Stimulated activated memory B cell treated with anti-CD40 and anti-IgM and Interleukin-4, amounts not matched to agents 10 μg/mL and 1 μg/mL and 100 μg/mL, for 72 hours (primary cell): Measurements from ENCODE around the gene MTLN.
"Not testable (repeated sequence)": the region's sequence is repeated elsewhere in the genome, so short reads cannot be mapped to it uniquely, and the experiment has no call there.

Source experiments
- ATAC-seq: fragments of 150-1000 bp; cut with Tn5 transposase; 2 replicates; pipeline ENCODE4 v1.10.0; 2021
- H3K27ac Mint-ChIP-seq: one replicate; pipeline ENCODE4 v1.8.0; 2022; ENCODE audit warnings: mild to moderate bottlenecking, mixed read lengths
- H3K27me3 Mint-ChIP-seq: one replicate; pipeline ENCODE4 v1.8.0; 2022; ENCODE audit warnings: mixed read lengths
- H3K36me3 Mint-ChIP-seq: one replicate; pipeline ENCODE4 v1.8.0; 2022; ENCODE audit warnings: mixed read lengths
- H3K4me1 Mint-ChIP-seq: one replicate; pipeline ENCODE4 v1.8.0; 2022; ENCODE audit warnings: mixed read lengths
- H3K4me3 Mint-ChIP-seq: one replicate; pipeline ENCODE4 v1.8.0; 2022; ENCODE audit warnings: mild to moderate bottlenecking, moderate library complexity, mixed read lengths
- H3K9me3 Mint-ChIP-seq: one replicate; pipeline ENCODE4 v1.8.0; 2022; ENCODE audit warnings: mixed read lengths

The MTLN gene

DNA sequence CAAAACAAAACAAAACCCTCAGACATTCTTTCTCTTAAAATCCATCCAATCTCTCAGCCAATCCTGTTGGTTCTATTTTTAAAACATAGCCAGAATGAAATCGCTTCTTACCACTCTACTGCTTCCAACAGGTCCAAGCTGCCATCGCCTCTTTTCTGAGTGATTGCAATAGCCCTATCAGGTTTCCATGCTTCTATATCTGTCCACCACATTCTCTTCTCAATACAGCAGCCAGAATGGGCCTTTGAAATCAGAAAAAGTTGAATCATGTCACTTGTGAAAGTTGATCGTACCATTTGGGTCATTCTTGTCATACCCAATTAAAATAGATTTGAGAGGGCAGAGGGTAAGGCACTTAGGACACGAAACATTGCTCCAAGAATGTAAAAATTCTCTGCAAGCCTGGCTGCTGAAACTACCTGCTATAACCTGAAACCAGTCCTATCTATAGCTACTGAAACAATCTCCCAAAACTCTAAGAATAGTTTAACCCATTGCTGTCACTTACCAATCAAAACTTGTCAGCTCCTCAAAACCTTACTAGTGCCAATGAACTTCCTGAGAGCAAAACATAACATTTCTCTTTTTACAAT lies 3.3 kb upstream of the MTLN start:
- ATAC-seq = no peak
- Mint-ChIP-seq H3K4me1 (no peaks in the 10 kb centered on the region), H3K27me3 (peaks cover 45% of the 10 kb centered on the region), H3K36me3 (no peaks in the 10 kb centered on the region), H3K27ac (no peak overlapping the region), H3K4me3 (no peak overlapping the region), H3K9me3 (no peaks in the 10 kb centered on the region)

DNA sequence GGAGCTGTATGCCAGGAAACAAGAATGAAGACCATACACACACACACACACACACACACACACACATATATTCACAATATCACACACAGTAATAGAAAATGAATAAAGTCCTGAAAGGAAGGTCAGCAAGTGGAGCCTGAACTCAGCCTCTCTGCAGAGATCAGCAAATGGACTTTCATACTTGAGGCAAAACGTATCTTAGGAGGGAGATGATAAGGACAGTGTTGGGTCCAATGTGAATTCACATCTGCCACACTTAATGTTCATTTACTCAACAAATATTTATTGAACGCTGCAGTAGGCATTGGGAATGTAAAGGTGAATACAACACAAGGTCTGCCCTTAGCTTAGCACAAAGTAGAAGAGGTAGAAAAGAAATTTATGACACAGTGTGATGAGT lies 2.7 kb upstream of the MTLN start:
- ATAC-seq = no peak
- H3K36me3 Mint-ChIP-seq = peaks cover under 1% of the 10 kb centered on the region
- H3K9me3 Mint-ChIP-seq = no peaks in the 10 kb centered on the region
- no peak overlapping the region for H3K27ac Mint-ChIP-seq
- H3K27me3 Mint-ChIP-seq = peaks cover 39% of the 10 kb centered on the region
- H3K4me3 Mint-ChIP-seq = no peak overlapping the region
- no peaks in the 10 kb centered on the region for H3K4me1 Mint-ChIP-seq

DNA sequence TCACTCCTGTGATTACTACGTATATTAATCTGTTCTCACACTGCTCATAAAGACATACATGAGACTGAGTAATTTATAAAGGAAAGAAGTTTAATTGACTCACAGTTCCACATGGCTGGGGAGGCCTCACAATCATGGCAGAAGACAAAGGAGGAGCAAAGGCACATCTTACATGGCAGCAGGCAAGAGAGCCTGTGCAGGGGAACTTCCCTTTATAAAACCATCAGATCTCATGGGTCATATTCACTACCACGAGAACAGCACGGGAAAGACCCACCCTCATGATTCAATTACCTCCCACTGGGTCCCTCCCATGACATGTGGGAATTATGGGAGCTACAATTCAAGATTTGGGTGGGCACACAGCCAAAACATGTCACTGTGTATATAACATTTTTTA lies 1.2 kb upstream of the MTLN start:
- peaks cover 23% of the 10 kb centered on the region for H3K27me3 Mint-ChIP-seq
- H3K4me1 Mint-ChIP-seq = peaks cover 11% of the 10 kb centered on the region
- not testable (repeated sequence) for H3K4me3 Mint-ChIP-seq, H3K9me3 Mint-ChIP-seq, ATAC-seq, H3K27ac Mint-ChIP-seq
- peaks cover 14% of the 10 kb centered on the region for H3K36me3 Mint-ChIP-seq

DNA sequence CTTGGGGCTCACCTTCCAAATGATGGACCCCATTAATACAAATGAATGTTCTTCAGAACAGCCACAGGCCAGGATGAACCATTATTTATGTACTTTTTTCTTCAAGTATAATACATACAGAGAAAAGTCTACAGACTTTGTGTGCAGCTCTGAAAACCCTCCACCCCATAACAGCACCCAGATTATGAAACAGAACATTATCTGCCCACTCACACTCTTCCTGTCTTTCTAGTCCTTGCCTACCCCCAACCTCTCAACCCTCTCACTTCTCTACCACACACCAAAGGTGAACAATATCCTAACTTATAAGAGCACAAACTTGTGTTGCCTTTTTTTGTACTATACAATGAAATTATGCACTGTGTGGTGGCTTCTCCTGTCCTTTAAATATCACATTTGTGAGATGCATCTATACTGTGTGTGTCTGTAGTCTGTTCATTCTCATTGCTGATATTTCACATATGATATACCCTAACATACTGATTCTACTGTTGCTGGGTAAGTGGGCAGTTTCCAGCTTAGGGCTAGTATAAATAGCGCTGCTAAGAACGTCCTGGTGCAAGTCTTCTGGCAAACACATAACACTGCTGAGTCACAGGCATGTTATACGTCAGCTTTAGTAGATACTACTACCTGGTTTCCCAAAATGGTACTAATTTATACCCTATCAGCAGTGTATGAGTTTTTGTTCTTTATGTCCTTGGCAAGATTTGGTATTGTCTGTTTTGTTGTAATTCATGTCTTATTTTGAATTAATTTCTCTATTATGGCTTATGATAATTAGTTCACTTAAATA lies 6.5 kb downstream of the MTLN start:
- Mint-ChIP-seq H3K27ac (no peak overlapping the region), H3K36me3 (peaks cover 26% of the 10 kb centered on the region), H3K4me3 (peak overlapping the region; percentile 84), H3K9me3 (no peaks in the 10 kb centered on the region), H3K27me3 (no peaks in the 10 kb centered on the region), H3K4me1 (peaks cover 29% of the 10 kb centered on the region)
- ATAC-seq = no peak

DNA sequence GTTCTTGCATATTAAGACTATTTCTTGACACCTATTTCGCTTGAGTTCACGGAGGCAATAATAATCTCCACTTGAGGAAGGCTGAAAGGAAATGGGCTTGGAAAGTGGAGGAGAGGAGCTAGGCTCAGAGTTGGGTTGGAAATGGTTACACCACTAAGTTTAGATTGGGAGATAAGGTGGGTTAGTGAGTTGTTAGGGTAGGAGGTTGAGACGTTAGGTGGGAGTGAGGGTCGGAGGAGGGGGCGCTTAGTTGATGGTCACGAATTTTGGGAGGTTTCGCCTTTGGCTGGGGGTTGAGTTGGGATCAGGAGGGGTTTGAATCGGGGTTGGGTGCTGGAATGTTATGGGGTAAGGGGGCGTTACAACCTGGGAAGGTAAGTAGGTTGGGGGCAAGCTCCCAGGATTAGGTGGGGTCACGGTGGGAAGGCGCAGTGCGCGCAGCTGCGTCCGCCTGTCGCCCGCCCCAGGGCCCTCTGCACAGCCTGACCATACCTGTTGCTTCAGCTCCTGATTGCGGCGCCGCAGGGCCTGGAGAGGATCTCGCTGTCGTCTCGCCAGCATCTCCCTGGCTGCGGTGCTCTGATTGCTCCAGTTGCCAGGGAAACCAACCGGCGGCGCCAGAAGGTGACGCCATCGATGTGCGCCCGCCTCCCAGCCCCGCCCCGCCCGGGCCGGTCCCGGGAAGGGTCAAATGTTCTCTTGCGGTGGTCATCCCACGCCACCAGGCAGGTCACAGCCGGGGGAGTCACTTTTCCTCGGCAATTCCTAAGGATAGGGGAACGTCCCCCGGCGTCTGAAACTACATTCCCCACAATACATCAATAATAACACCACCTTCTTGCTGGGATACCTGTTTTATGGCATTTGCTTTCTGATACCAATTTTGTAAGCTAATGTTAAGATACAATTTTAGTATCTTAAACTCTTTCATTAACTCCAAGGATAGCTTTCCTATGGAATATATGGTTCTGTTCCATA lies 7.7 kb downstream of the MTLN start, which contains the start of gene NPHP1:
NPHP1 (minus strand) TSS at position 606 of the 978 bp plus-strand sequence; CDS start at position 561, 45 bp downstream.
- Mint-ChIP-seq H3K36me3 (peaks cover 22% of the 10 kb centered on the region), H3K9me3 (no peaks in the 10 kb centered on the region), H3K27me3 (no peaks in the 10 kb centered on the region), H3K4me3 (peak within 1 kb of the TSS; percentile 84), H3K27ac (peak within 1 kb of the TSS; percentile 66), H3K4me1 (peaks cover 25% of the 10 kb centered on the region)
- peak; percentile 90 for ATAC-seq

DNA sequence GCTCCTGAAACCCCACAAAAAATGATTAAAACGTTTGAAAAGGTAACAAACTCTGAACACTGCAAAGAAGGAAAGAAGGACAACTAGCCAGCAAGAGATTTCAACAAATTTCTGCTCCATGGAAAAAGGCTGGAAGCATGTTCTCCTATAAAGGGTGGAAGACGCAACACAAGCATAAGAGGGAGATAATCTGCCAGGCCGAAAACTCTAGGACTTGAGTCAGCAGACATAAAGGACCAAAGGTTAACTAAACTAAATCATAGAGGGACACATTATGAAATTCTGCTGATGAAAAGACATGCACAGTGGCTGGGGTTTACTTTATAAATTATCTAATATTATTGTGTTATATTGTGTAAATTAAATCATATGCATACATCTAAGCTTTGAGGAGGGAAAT lies 14.3 kb downstream of the MTLN start:
- Mint-ChIP-seq H3K27me3 (no peaks in the 10 kb centered on the region), H3K4me1 (no peaks in the 10 kb centered on the region), H3K27ac (no peak overlapping the region), H3K9me3 (no peaks in the 10 kb centered on the region), H3K36me3 (no peaks in the 10 kb centered on the region), H3K4me3 (no peak overlapping the region)
- ATAC-seq = no peak

DNA sequence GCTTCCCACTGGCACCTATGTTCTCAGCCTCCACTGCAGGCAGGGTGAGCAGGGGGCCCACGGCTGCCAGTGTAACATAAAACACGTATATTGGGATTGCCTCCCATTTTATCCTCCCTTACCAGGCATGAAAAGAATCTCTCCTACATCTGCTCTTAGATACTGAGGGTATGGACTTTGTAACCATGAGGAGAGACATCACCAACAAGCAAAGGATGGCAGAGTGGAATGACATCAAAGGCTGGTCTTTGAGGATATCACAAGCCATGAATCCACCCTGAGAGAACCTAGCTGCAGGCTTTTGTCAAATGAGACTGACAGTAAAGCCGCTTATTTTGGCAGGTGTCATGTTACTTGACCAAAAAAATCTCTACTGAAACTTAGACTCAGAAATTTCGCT lies 14.9 kb downstream of the MTLN start:
- no peaks in the 10 kb centered on the region for H3K36me3 Mint-ChIP-seq
- no peaks in the 10 kb centered on the region for H3K9me3 Mint-ChIP-seq
- no peaks in the 10 kb centered on the region for H3K27me3 Mint-ChIP-seq
- no peak overlapping the region for H3K27ac Mint-ChIP-seq
- no peak for ATAC-seq
- no peaks in the 10 kb centered on the region for H3K4me1 Mint-ChIP-seq
- H3K4me3 Mint-ChIP-seq = no peak overlapping the region

DNA sequence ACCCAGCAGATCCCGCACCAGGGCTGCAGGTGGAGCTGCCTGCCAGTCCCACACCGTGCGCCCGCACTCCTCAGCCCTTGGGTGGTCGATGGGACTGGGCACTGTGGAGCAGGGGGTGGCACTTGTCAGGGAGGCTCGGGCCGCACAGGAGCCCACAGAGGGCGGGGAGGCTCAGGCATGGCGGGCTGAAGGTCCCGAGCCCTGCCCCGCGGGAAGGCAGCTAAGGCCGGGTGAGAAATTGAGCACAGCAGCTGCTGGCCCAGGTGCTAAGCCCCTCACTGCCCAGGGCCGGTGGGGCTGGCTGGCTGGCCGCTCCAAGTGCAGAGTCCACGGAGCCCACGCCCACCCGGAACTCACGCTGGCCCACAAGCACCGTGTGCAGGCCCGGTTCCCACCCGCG lies 22.2 kb downstream of the MTLN start:
- not testable (repeated sequence) for H3K4me3 Mint-ChIP-seq, H3K27me3 Mint-ChIP-seq, H3K4me1 Mint-ChIP-seq, H3K9me3 Mint-ChIP-seq, H3K27ac Mint-ChIP-seq, ATAC-seq
- H3K36me3 Mint-ChIP-seq = peaks cover 29% of the 10 kb centered on the region

DNA sequence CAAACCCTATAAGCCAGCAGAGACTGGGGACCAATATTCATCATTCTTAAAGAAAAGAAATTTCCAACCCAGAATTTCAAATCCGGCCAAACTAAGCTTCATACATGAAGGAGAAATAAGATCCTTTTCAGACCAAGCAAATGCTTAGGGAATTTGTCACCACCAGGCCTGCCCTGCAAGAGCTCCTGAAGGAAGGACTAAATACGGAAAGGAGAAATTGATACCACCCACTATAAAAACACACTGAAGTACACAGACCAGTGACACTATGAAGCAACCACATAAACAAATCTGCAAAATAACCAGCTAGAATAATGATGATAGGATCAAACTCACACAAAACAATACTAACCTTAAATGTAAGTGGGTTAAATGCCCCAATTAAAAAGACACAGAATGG lies 29.9 kb downstream of the MTLN start:
- no peaks in the 10 kb centered on the region for H3K4me1 Mint-ChIP-seq
- H3K27ac Mint-ChIP-seq = no peak overlapping the region
- H3K36me3 Mint-ChIP-seq = peaks cover 17% of the 10 kb centered on the region
- H3K27me3 Mint-ChIP-seq = no peaks in the 10 kb centered on the region
- no peak for ATAC-seq
- no peak overlapping the region for H3K4me3 Mint-ChIP-seq
- H3K9me3 Mint-ChIP-seq = peaks cover 18% of the 10 kb centered on the region

DNA sequence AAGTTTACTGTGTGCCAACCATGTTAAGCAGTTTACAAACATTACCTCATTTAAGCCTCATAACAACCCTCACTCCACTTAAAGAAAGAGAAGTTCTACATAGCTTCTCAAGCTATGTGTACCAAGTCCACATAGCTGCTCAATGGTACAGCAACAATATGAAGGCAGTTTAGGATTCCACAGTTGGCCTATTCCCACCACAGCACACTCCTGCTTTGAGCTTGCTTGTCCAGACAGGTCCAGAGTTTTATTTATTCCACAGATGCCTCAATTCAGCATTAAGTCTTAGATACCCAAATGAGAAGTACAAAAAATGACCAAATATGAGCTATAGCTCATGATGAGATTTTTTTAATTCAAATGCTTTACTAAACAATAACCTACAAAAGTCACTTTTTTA lies 32.3 kb downstream of the MTLN start:
- Mint-ChIP-seq H3K36me3 (peaks cover 5% of the 10 kb centered on the region), H3K4me3 (no peak overlapping the region), H3K27me3 (no peaks in the 10 kb centered on the region), H3K27ac (no peak overlapping the region), H3K4me1 (no peaks in the 10 kb centered on the region), H3K9me3 (peaks cover 13% of the 10 kb centered on the region)
- no peak for ATAC-seq

DNA sequence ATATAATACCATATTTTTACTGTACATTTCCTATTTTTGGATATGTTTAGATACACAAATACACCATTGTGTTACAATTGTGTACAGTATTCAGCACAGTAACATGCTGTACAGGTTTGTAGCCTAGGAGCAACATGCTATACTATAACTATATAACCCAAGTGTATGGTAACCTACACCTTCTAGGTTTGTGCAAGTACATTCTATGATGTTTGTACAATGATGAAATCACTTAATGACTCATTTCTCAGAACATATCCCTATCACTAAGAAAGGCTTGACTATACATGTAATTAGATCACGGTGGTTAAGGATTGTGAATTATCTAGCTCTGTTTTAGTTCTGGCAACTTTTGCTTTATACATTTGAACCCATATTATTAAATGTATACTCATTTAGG lies 38.8 kb downstream of the MTLN start:
- no peaks in the 10 kb centered on the region for H3K27me3 Mint-ChIP-seq
- peaks cover 7% of the 10 kb centered on the region for H3K4me1 Mint-ChIP-seq
- no peak overlapping the region for H3K27ac Mint-ChIP-seq
- H3K4me3 Mint-ChIP-seq = no peak overlapping the region
- peaks cover 6% of the 10 kb centered on the region for H3K9me3 Mint-ChIP-seq
- no peaks in the 10 kb centered on the region for H3K36me3 Mint-ChIP-seq
- no peak for ATAC-seq

DNA sequence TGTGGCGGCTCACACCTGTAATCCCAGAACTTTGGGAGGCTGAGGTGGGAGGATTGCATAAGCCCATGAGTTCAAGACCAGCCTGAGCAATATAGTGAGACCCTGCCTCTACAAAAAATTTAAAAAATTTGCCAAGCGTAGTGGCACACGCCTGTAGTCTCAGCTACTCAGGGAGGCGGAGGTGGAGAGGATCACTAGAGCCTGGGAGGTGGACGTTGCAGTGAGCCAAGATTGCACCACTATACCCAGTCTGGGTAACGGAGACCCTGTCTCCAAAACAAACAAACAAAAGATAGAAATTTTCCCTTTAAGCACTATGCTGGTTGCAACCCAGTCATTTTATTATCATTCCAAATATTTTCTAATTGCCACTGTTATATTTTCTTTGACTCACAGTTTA lies 39.8 kb downstream of the MTLN start:
- ATAC-seq = no peak
- no peak overlapping the region for H3K4me3 Mint-ChIP-seq
- no peaks in the 10 kb centered on the region for H3K36me3 Mint-ChIP-seq

DNA sequence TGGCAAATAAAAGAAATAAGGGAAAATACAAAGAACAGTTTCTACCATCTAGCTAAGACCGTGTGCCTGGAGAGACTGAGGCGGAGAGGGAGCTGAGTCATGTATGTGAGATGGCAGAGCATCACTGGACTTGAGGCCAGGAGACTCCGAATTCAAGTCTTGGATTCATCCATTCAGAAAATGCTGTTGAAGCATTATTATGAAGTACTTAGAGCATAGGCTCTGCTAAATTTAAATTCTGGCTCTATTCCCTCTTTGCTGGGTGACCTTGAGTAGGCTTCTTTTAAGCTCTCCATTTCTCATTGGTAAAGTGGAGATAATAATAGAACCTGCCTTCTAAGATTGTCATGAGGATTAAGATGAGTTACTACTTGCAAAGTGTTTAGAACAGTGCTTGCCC lies 42.2 kb downstream of the MTLN start:
- ATAC-seq = no peak
- Mint-ChIP-seq H3K9me3 (peaks cover 6% of the 10 kb centered on the region), H3K36me3 (no peaks in the 10 kb centered on the region), H3K4me1 (peaks cover 7% of the 10 kb centered on the region), H3K27ac (peak overlapping the region; percentile 1), H3K27me3 (no peaks in the 10 kb centered on the region), H3K4me3 (peak overlapping the region; percentile 51)

More for the DNA sequence above, 39.8 kb downstream of the MTLN start:
- H3K27me3 Mint-ChIP-seq = no peaks in the 10 kb centered on the region
- H3K9me3 Mint-ChIP-seq = peaks cover 6% of the 10 kb centered on the region
- peaks cover 7% of the 10 kb centered on the region for H3K4me1 Mint-ChIP-seq
- H3K27ac Mint-ChIP-seq = no peak overlapping the region

DNA sequence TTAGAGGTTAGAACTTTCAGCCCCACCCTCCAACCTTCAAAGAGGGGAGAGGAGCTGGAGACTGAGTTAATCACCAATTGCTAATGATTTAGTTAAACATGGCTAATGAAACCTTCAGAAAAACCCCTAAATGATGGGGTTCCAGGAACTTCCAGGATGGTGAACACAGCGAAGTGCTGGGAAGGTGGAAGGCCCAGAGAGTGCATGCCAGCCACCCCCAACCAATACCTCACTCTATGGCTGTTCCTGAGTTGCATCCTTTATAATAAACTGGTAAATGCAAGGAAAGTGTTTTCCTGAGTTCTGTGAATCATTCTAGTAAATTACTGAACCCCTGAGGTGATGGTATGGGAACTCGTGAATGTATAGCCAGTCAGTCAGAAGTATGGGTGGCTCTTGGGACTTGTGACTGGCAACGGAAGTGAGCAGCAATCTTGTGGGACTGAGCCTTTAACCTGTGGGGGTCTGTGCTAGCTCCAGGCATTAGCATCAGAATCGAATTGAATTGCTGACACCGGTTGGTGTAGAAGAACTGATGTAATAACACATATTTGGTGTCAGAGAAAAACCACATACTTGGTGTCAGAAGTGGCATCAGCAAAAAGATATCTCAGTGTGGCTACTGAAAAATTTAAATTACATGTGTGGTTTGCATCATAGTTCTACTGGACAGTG lies 44.9 kb downstream of the MTLN start:
- ATAC-seq = no peak
- Mint-ChIP-seq H3K4me3 (no peak overlapping the region), H3K36me3 (peaks cover 7% of the 10 kb centered on the region), H3K27ac (no peak overlapping the region), H3K27me3 (no peaks in the 10 kb centered on the region), H3K9me3 (peaks cover 6% of the 10 kb centered on the region), H3K4me1 (peaks cover 7% of the 10 kb centered on the region)

DNA sequence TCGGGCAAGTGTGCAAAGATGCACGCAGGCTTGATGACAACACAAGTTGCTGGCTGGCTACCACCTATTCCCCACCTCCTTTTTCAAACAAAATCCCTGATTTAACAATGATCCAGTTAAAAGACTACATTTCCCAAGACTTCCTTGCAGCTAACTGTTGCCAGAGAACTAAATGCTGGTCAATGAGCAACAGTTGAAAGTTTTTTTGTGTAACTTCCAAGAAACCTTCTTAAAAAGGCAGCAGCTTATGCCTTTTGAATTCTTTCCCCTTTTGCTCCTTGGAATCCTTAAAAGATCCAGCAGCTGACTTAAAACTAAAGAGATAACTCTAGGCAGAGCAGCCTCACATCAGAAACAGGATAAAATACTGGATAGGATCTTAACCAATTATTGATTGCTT lies 46.1 kb downstream of the MTLN start:
- no peak overlapping the region for H3K4me3 Mint-ChIP-seq
- no peak for ATAC-seq
- peaks cover 7% of the 10 kb centered on the region for H3K4me1 Mint-ChIP-seq

More for the DNA sequence above, 46.1 kb downstream of the MTLN start:
- Mint-ChIP-seq H3K36me3 (peaks cover 10% of the 10 kb centered on the region), H3K9me3 (peaks cover 6% of the 10 kb centered on the region), H3K27ac (no peak overlapping the region), H3K27me3 (no peaks in the 10 kb centered on the region)
